Uterus (tissue), 4 donors: ENCODE measurements around the gene FMN1. TPM values are rescaled to one million over a fixed set of nuclear protein-coding genes. Genes with fewer than 3 reads are reported as not detected.

Source experiments
- DNase-seq, 2 donors: peaks; one replicate each; pipeline ENCODE4 v3.0.0-alpha.2; 2019 to 2020
- H3K27ac ChIP-seq, 2 donors: fragments of 200-600 bp; sonication (generic); 1 replicate in 1 of 2; 2 replicates in 1 of 2; pipeline ENCODE4 v1.5.1; 2016 to 2018
- H3K27me3 ChIP-seq, 2 donors: fragments of 200-600 bp; sonication (generic); one replicate each; pipeline ENCODE4 v1.5.1; 2018 to 2019; ENCODE audit warnings: control low read depth in 1 of 2
- H3K36me3 ChIP-seq, 2 donors: fragments of 200-600 bp; sonication (generic); one replicate each; pipeline ENCODE4 v1.5.1; 2019; ENCODE audit warnings: control low read depth in 1 of 2
- H3K4me1 ChIP-seq, 2 donors: fragments of 200-600 bp; sonication (generic); one replicate each; pipeline ENCODE4 v1.5.1; 2018 to 2019; ENCODE audit warnings: control low read depth in 1 of 2
- H3K4me3 ChIP-seq, 2 donors: fragments of 200-600 bp; sonication (generic); 1 replicate in 1 of 2; 2 replicates in 1 of 2; pipeline ENCODE4 v1.5.1; 2018 to 2019; ENCODE audit warnings: mild to moderate bottlenecking in 1 of 2
- H3K9me3 ChIP-seq, 2 donors: fragments of 200-600 bp; sonication (generic); one replicate each; pipeline ENCODE4 v1.5.1; 2019; ENCODE audit warnings: control low read depth in 1 of 2
- POLR2A ChIP-seq, 2 donors: fragments of 450-650 bp; IDR thresholded peaks; one replicate each; pipeline ENCODE4 v1.6.1; 2016; ENCODE audit warnings: antibody characterized with exemption in 2 of 2, mild to moderate bottlenecking in 1 of 2, moderate library complexity in 1 of 2
- intact Hi-C: fragments of 100-400 bp; cut with DNase I; formaldehyde crosslinking; loops from one replicate; pipeline ENCODE4 v1.15.1; 2023; ENCODE audit warnings: low total_unique reads
- total RNA-seq, 4 donors: library from RNA; depleted of rRNA in 3 of 4; stranded (reverse); fragments of >200 nt in 3 of 4; gene quantifications; one replicate each; pipeline versions ENCODE4 v1.1.0 to v1.2.4, GENCODE V29; 2014 to 2023
- TF ChIP-seq, protein P1 (sequence below), 4 experiments: fragments of 200-600 bp in 2 of 4; fragments of 450-650 bp in 2 of 4; sonication (generic) in 2 of 4; IDR thresholded peaks; one replicate each; pipeline ENCODE4 v1.5.1; 2016 to 2019; ENCODE audit warnings: antibody characterized with exemption in 4 of 4, mild to moderate bottlenecking in 2 of 4, moderate library complexity in 1 of 4
- donor health status: DM: yes; HTN: yes; CAD: no.

Gene FMN1
- total RNA-seq, 4 donors from 2014 or later, result 1.3 to 9.3 (median 5.0) TPM

DNA sequence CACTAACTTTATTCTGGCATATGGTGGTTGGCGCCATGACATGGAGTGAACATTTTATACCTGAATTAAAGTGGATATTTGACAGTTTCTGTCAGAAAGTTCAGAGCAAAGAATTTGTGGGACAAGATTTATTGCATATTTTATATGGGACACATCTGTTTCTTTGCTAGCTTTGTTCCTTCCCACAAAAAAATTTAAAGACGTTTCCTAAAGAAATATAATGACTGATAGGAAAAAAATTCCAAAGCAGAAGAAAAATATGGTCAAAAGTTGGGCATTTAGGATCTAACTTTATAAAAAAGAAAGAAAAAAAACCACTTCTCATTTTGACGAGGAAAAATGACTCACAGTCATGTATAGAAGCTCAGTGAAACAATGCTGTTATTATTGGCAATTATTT lies 375.1 kb downstream of the FMN1 start:
- H3K27me3 ChIP-seq, result no peaks in the 10 kb centered on the region
- no peak overlapping the region for H3K4me3 ChIP-seq
- no peak for DNase-seq
- peak overlapping the region; percentile 58 to 60 for H3K27ac ChIP-seq
- no peaks in the 10 kb centered on the region for H3K36me3 ChIP-seq
- no peak for TF ChIP-seq POLR2A (IDR thresholded peaks at IDR 0.05)
- TF ChIP-seq, protein P1, sequence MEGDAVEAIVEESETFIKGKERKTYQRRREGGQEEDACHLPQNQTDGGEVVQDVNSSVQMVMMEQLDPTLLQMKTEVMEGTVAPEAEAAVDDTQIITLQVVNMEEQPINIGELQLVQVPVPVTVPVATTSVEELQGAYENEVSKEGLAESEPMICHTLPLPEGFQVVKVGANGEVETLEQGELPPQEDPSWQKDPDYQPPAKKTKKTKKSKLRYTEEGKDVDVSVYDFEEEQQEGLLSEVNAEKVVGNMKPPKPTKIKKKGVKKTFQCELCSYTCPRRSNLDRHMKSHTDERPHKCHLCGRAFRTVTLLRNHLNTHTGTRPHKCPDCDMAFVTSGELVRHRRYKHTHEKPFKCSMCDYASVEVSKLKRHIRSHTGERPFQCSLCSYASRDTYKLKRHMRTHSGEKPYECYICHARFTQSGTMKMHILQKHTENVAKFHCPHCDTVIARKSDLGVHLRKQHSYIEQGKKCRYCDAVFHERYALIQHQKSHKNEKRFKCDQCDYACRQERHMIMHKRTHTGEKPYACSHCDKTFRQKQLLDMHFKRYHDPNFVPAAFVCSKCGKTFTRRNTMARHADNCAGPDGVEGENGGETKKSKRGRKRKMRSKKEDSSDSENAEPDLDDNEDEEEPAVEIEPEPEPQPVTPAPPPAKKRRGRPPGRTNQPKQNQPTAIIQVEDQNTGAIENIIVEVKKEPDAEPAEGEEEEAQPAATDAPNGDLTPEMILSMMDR (IDR thresholded peaks at IDR 0.05), result no peak
- H3K9me3 ChIP-seq, result no peaks in the 10 kb centered on the region
- intact Hi-C loops, result no loop called here
- H3K4me1 ChIP-seq, result no peaks in the 10 kb centered on the region

DNA sequence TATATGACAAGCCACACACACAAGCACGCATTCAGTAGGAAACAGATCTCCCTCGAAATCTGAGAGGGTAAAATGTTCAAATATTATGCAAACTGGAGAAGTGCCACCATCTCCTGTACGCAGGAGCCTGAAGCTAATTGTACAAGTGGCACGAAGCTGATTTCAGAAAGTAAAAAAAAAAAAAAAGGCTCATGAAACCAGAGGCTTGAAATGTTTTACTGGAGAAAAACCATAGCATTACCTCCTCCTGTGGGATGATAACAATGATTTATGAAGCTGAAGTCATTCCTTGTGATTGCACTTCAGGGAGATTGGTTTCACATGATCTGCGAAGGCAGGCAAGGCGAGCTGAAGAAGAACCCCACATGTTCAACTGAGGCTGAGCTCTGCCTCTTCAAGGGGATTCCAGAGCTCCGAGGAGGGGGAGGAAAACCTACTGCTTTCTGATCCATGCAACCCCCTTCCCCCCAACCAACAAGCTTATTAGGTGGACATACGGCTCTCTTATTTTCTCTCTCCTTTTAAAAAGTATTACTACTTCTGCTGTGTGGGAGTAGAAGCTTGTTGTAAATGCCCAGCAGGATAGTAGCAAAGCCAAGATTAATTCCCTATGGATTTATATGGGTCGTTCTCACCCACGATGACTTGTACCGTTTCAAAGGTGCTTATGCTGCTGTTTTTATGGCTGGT lies 375.6 kb downstream of the FMN1 start:
- no peaks in the 10 kb centered on the region for H3K27me3 ChIP-seq
- H3K4me3 ChIP-seq, result no peak overlapping the region
- no peak for TF ChIP-seq POLR2A (IDR thresholded peaks at IDR 0.05)
- TF ChIP-seq, protein P1 (IDR thresholded peaks at IDR 0.05), result no peak
- no peaks in the 10 kb centered on the region for H3K9me3 ChIP-seq
- H3K27ac ChIP-seq, result peak overlapping the region; percentile 58 to 60
- H3K4me1 ChIP-seq, result no peaks in the 10 kb centered on the region
- H3K36me3 ChIP-seq, result no peaks in the 10 kb centered on the region
- intact Hi-C loops, result no loop called here
- DNase-seq, result peak; percentile 28 to 38

DNA sequence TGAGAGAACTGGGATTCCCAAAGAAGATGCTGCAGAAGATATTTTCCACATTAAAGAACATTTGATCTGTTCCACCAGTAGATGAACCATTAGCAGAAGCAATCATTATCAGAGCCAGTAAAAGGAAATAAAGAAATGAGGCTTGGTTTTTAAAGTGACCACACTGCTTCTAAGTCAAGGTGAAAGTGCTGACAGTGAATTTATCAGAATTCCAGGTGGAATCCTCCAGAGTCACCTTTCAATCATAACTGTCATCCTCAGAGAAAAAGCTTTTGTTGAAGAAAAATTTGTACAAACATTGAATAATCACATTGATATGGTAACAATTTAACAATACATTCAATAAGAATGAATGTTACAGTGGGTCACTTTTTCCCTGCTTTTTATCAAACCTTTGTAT lies 376.9 kb downstream of the FMN1 start:
- intact Hi-C loops, result no loop called here
- TF ChIP-seq, protein P1 (IDR thresholded peaks at IDR 0.05), result no peak
- no peak for TF ChIP-seq POLR2A (IDR thresholded peaks at IDR 0.05)
- H3K4me1 ChIP-seq, result no peaks in the 10 kb centered on the region
- H3K36me3 ChIP-seq, result no peaks in the 10 kb centered on the region
- H3K4me3 ChIP-seq, result no peak overlapping the region
- no peak for DNase-seq
- H3K27me3 ChIP-seq, result no peaks in the 10 kb centered on the region
- H3K9me3 ChIP-seq, result no peaks in the 10 kb centered on the region
- H3K27ac ChIP-seq, result no peak overlapping the region

DNA sequence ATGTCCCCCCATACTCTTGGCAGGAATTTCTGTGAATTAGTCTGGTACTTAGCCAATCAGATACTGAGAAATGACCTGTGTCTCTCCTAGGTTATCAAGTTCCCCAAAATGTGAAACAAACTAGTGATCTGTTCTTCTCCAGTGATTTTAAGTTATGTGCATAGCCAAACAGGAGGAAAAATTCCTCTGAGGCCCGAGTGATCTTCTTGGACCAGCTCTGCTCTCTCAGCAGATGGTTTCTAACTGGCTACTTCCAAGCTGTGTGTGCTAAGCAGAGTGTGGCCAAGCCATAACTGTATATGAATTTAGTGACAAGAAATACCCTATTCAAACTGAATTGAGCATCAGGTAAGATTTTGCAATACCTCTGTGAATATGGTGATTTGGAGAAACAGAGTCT lies 387.2 kb downstream of the FMN1 start:
- DNase-seq, result no peak
- Histone ChIP-seq H3K27ac (no peak overlapping the region), H3K27me3 (no peaks in the 10 kb centered on the region), H3K4me3 (no peak overlapping the region), H3K9me3 (no peaks in the 10 kb centered on the region), H3K36me3 (no peaks in the 10 kb centered on the region), H3K4me1 (no peaks in the 10 kb centered on the region)
- no peak for TF ChIP-seq POLR2A (IDR thresholded peaks at IDR 0.05)
- TF ChIP-seq, protein P1 (IDR thresholded peaks at IDR 0.05), result no peak
- intact Hi-C loops, result no loop called here

DNA sequence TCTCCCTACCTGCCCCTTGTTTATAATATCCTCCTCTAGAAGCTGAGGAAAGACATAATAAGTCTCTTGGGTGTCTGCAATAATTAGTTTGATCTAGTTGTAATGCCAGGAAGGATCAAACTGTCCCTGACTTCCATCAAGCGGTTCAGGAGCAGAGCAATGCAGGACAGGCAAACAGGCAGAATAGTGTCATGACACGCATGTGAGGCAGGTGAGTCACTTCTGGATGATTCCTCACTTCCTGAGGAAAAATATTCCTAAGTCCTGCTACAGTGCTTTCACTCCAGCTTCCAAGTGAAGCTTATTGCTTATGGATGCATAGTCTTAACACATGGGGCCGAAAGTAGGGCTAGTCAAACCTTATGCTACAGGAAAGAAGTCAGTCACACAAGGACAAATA lies 390.9 kb downstream of the FMN1 start:
- H3K27ac ChIP-seq, result no peak overlapping the region
- H3K27me3 ChIP-seq, result no peaks in the 10 kb centered on the region
- TF ChIP-seq POLR2A (IDR thresholded peaks at IDR 0.05), result no peak
- TF ChIP-seq, protein P1 (IDR thresholded peaks at IDR 0.05), result no peak
- H3K4me1 ChIP-seq, result no peaks in the 10 kb centered on the region
- H3K9me3 ChIP-seq, result no peaks in the 10 kb centered on the region
- no peaks in the 10 kb centered on the region for H3K36me3 ChIP-seq
- intact Hi-C loops, result no loop called here
- DNase-seq, result no peak
- no peak overlapping the region for H3K4me3 ChIP-seq
